Coronary artery (tissue), 2 donors: ENCODE results near the gene SLC38A4.

Experiments used
- DNase-seq: peaks from one replicate; pipeline ENCODE4 v3.0.0-alpha.2; 2017; ENCODE audit warnings: low spot score
- H3K27ac ChIP-seq, 2 donors: fragments of 200-600 bp; sonication (generic); one replicate each; pipeline ENCODE4 v1.5.1; 2016 to 2019
- H3K4me3 ChIP-seq: fragments of 200-600 bp; sonication (generic); 2 replicates; pipeline ENCODE4 v1.5.1; 2016; ENCODE audit warnings: mild to moderate bottlenecking, moderate library complexity
- TF ChIP-seq, protein P1 (sequence below): fragments of 200-600 bp; sonication (generic); IDR thresholded peaks from one replicate; pipeline ENCODE4 v1.5.1; 2019; ENCODE audit warnings: antibody characterized with exemption

SLC38A4 gene

DNA sequence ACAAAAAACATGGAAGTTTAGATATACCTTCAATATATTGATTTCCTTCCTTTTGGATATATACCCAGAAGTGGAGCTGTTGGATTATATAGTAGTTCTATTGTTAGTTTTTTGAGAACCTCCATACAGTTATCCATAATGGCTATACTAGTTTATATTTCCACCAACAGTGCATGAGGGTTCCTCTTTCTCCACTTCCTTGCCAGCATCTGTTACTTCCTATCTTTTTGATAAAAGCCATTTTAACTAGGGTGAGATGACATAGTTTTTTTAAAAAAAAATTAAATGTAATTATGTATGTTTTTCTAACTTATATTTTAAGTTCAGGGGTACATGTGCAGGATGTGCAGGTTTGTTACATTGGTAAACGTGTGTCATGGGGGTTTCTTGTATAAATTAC, 10.0 kb upstream of the SLC38A4 start:
- no peak for DNase-seq
- Histone ChIP-seq H3K4me3 (no peak overlapping the region), H3K27ac (no peak overlapping the region)
- TF ChIP-seq, protein P1, sequence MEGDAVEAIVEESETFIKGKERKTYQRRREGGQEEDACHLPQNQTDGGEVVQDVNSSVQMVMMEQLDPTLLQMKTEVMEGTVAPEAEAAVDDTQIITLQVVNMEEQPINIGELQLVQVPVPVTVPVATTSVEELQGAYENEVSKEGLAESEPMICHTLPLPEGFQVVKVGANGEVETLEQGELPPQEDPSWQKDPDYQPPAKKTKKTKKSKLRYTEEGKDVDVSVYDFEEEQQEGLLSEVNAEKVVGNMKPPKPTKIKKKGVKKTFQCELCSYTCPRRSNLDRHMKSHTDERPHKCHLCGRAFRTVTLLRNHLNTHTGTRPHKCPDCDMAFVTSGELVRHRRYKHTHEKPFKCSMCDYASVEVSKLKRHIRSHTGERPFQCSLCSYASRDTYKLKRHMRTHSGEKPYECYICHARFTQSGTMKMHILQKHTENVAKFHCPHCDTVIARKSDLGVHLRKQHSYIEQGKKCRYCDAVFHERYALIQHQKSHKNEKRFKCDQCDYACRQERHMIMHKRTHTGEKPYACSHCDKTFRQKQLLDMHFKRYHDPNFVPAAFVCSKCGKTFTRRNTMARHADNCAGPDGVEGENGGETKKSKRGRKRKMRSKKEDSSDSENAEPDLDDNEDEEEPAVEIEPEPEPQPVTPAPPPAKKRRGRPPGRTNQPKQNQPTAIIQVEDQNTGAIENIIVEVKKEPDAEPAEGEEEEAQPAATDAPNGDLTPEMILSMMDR, result no peak

DNA sequence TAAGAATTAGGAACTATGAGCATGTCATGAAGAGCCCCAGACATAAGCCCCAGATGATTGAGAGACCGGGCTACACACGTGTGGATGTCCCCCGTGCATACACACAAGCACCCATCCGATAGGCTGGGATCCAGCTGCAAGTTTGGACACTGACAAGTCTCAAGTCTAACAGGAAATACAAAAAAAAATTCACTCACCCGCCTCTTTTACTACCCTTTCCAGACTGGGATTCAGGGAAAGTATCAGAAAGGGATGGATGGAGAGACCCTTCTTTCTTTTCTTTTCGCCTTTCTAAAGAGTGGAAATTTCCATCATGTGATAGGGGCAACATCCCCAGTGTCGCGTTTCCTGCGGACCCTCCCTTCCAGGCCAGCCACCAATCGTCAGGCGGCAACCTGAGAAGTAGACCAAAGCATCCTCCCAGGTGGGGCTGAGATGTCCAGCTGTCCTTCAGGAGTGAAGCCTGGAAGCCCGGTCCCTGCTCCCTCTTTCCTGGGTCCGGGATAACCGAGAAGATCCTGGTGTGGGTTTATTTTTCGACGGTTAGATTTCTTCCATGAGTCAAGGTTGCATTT, 6.4 kb upstream of the SLC38A4 start:
- TF ChIP-seq, protein P1, result no peak
- no peak overlapping the region for H3K27ac ChIP-seq
- DNase-seq, result no peak
- peak overlapping the region; percentile 56 for H3K4me3 ChIP-seq

DNA sequence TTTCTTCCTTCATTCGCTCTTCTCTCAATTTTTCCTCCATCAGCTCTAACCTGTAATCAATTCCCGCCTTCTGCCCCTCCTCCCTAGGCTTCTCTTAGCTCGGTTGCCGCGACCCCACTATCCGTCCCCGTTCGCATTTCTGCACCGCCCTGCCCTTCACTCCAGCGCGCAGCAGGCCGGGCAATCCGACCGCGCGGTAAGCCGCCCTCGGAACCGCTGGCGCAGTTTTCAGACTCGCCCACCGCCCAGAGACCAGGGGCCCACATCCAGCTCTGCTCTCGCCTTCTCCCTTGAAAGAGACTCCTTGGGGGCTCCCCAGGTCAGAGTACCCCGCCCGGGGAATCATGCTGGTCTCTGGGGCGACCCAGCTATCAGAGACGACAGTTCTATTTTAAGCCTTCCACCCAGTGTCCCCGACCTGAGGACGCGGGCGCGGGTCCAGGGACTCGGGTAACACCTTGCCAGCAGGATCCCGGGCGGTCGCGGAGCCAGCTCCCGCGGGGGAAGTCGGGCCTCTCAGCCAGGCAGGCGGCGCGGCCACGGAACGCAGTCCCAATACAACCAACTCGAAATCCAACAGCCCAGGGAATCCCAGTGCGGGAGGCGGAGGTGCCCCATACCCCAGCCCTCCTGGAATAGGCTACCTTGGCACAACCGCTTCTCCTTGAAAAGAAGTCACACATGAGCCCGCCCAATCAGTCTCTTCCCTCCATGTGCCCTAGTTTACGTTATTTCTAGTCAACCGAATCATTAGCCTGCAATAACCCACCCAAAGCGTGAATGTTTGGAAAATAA, 5.7 kb upstream of the SLC38A4 start:
- Histone ChIP-seq H3K4me3 (peak overlapping the region; percentile 56), H3K27ac (no peak overlapping the region)
- TF ChIP-seq, protein P1, result no peak
- no peak for DNase-seq

DNA sequence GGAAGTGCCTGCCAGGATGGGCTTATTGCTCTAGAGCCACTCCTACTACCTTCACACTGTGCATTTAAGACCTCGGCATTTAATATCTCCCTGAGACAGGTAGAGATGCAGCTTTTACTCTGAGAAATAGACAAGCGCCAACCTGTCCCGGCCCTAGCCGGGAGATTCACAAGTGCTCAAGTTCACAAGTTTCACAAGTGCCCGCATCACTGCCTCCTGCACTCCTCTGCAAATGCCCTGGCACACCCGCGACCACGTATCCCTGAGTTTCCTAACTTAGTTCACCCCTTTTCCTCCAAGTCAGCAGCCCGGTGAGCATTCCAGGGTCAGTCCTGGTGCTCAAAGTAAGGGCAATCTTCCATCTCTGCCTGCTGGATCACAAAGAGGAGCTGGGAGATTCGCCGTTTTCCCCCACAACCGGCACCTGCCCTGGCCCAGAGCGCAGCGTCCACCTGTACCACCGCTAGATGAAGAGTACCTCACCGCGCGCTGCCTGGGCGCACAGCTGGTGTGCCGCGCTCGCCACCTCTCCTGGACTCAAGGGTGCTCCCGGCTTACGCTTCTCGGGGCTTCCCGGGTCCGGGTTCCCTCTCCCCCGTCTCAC, 5.0 kb upstream of the SLC38A4 start:
- Histone ChIP-seq H3K4me3 (peak overlapping the region; percentile 56), H3K27ac (no peak overlapping the region)
- no peak for DNase-seq
- TF ChIP-seq, protein P1, result no peak

DNA sequence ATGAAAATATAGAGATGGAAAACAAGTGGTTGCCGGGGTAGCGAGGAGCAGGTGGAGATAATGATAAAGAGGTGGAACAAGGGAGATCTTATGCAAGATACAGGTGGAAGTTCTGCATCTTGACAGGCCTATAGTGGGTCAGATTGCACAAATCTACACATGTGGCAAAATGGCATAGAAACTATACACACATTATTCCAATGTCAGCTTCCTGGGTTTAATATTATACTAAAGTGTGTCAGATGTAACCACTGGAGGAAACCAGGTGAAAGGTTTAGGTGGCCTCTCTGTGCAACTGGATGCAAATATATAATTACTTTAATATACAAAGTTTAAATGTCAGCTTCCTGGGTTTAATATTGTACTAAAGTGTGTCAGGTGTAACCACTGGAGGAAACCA, 1.1 kb downstream of the SLC38A4 start:
- no peak overlapping the region for H3K4me3 ChIP-seq
- DNase-seq, result no peak
- TF ChIP-seq, protein P1, result no peak
- no peak overlapping the region for H3K27ac ChIP-seq

DNA sequence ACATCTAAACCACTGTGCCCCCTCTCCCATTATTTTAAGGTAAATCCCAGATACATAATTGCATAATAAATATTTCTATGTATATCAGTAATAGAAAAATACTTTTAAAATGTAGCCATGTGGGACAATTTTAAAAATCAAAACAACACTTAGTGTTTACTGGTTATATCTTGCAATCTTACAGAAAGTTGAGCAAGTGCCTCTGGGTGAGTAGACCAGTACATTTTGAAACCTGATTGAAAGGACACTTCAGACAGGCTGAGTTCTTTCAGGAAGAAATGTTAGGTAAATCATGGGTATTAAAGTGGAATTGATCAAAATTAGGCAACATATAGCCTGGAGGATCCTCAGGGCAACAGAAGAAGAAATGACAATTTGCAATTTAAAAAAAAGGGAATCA, 7.2 kb downstream of the SLC38A4 start:
- no peak for DNase-seq
- Histone ChIP-seq H3K4me3 (no peak overlapping the region), H3K27ac (no peak overlapping the region)
- TF ChIP-seq, protein P1, result no peak
